GM19238 (cell line): ENCODE data around the gene RDH8.
A peak's percentile ranks its signal among the peaks of the same experiment; 100 is the strongest.

Source experiments
- DNase-seq: peaks from one replicate; pipeline ENCODE4 v3.0.0; 2011; ENCODE audit warnings: low spot score; ENCODE audit not compliant: insufficient read length

Gene RDH8

DNA sequence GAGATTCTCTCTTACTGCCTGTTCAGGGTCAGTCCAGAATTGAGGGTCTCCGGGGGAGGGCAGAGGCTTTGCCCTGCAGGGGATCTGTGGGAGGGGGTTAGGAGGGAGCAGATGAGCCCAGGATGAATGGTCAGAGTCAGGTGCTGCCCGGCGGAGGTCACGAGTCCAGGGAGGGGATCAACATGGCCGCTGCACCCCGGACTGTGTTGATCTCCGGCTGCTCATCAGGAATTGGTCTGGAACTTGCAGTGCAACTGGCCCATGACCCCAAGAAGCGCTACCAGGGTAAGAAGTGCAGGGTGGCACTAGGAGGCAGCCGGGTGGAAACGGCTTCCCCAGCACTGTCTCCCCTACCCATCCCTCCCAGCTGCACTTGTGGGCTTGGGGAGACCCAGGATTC lies at the start of gene RDH8:
RDH8 (plus strand) TSS at position 168 of the 400 bp plus-strand sequence; CDS start at position 183, 15 bp downstream.
- DNase-seq, result no peak

DNA sequence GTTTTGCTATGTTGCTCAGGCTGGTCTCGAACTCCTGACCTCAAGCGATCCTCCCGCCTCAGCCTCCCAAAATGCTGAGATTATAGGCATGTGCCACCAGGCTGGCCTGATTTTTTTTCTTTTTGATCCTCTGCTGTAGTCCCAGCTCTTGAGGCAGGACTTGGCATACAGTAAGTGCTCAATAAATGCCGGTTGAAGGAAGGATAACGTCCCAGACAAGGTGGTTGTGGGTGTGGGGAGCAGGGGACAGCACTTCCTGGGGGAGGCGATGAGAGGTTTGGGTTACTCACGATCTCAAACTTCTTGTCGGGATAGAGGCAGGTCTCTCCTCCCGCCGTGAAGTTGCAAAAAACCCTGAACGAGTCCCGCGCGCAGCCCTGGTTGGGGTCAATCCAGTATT lies 47.3 kb upstream of the RDH8 start:
- no peak for DNase-seq

DNA sequence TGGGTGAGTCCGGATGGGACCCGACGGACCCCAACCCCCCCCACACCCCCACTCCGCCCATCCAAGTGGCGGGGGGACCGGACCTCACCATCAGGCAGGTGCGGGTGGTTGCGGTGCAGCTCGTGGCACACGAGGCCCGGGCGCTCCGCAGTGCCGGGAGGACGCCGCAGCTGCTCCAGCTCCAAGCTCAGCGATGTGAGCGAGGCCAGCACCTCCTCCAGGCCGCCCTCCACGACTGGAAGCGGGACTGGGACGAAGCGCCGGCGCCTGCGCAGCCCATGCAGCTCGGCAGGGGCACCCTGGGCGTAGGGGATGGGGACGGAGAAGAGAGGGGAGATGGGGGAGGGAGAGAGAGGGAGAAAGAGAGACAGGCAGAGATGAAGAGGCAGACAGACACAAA lies 46.8 kb upstream of the RDH8 start:
- DNase-seq, result no peak

DNA sequence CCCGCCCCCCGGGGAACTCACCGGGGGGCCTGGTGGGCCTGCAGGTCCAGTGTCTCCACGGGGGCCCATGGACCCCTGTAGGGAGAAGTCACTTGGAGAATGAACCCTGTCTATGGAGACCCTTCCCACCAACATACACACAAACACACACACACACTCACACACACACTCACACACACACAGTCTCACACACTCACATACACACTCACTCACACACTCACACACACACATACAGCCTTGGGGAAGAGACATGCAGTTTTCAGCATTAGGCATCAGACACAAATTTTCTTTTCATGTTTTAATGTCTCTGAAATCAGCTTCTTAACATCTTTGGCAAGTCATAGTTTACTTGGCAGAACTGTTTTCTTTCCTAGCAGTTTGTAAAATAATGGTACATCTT lies 46.0 kb upstream of the RDH8 start:
- no peak for DNase-seq

DNA sequence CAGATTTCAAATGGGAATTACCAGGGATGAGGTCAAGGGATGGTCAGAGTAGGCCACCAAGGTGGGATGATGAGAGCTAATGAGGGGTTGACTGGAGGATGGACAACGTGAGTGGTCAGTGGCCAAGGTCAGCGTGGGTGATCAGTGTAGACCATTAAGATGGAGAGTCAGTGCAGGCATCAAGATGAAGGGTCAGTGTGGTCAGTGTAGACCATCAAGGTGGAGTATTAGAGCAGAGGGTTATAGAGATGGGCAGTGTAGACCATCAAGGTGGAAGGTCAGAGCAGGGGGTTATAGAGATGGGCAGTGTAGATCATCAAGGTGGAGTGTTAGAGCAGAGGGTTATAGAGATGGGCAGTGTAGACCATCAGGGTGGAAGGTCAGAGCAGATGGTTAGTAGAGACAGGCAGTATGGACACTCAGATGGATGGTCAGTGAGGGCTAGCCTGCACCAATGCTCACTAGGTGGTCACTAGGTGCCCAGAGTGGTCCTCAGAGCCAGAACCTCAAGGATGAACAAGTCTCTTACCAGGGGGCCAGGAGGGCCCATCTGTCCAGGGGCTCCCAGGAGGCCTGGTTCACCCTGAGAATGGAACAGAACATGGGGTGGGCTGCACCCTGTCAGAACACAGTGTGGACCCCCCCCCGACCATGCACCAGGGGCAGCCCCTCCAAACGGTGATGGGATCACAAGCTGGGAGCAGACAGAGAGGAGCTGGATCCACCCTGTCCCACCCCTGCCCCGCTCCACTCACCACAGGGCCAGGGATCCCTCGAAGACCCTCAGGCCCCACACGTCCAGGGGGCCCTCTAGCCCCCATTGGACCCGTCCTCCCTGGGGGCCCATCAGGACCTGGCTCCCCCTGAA lies 44.2 kb upstream of the RDH8 start:
- no peak for DNase-seq

DNA sequence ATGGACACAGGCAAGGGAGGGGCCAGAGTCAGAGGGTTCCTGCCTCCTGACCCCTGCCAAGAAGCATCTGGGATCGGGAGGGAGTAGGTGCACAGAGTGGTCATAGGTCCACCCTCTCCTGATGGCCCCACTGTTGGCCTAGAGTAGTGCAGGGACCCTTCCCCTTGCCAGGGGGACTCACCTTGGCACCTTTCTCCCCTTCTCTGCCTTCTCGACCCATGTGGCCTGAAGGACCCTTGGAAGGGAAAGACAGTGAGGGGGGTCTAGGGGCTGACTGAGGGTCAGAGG lies 43.7 kb upstream of the RDH8 start:
- DNase-seq, result no peak

DNA sequence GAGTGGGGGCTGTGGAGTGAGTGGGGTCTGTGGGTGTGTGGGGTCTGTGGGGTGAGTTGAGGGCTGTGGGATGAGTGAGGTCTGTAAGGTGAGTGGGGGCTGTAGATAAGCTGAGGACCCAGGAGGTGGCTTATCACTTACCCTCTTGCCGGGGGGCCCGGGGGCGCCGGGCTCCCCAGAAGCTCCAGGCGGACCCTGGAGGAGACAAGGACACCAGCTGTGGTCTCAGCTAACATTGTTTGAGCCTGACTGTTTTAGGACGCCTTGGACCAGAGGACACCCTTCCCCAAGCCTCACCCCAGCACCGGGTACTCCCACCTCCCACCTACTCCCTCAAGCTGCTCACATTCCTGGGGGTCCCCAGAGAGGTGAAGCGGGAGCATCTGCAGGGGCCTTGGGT lies 42.8 kb upstream of the RDH8 start:
- DNase-seq, result no peak

DNA sequence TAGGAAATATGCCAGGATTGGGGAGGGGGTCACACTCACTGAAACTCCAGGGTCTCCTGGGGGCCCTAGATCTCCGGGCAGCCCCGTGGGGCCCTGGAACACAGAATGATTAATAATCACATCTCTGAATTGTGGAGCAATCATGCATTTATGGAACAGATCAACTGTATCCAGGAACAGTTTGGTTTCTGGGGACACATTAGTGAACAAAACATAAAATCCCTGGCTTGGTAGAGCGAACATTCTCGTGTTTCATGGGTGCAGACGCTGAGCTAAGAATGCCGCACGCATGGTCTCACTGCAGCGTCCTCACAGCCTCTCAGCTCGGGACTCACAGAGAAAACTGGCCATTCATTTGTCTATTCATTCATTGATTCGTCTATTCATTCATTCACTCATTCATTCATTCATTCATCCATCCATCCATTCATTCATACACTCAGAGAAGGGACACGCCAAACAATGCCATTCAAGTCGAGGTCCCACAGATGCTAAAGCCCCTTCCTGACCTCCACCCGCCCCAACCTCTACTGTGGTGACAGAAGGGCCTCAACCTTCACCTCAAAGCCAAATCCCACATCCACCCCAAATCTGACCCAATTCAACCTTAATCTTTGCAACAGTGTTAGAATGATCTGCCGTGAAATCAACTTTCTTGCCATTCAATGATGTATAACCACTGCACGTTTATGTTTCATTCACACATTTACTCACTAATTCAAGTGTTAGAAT lies 42.0 kb upstream of the RDH8 start:
- no peak for DNase-seq

- DNase-seq, result no peak
Observed at GRCh38 chr19:9972103-9972502, 41.2 kb upstream of the RDH8 start.

- no peak for DNase-seq
Observed at GRCh38 chr19:9981406-9982260, 31.6 kb upstream of the RDH8 start.

DNA sequence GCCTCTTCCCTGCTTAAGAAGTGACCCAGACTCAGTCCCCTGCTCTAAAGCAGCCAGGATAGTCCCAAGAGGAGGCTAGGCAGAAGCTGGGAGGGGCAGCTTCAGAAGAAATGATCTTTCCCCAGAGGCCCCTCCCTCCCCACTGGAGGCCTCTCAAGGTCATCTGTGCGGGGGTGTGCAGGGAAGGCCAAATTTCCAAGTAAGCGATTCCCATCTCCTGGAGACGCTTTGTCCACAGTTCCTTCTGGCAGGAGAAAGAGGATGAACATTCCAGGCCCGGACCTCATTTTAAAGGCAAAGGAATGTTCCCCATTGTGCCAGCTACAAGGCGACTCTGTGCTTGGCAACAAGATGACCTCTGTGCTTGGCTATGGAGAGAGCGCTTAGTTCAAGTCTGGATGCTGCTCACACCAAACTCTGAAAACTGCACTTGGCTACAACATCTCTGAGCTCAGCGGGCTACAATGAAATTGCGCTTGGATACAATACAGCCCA lies 26.4 kb upstream of the RDH8 start:
- DNase-seq, result no peak

- no peak for DNase-seq
Observed at GRCh38 chr19:9989504-9989903, 23.8 kb upstream of the RDH8 start.

DNA sequence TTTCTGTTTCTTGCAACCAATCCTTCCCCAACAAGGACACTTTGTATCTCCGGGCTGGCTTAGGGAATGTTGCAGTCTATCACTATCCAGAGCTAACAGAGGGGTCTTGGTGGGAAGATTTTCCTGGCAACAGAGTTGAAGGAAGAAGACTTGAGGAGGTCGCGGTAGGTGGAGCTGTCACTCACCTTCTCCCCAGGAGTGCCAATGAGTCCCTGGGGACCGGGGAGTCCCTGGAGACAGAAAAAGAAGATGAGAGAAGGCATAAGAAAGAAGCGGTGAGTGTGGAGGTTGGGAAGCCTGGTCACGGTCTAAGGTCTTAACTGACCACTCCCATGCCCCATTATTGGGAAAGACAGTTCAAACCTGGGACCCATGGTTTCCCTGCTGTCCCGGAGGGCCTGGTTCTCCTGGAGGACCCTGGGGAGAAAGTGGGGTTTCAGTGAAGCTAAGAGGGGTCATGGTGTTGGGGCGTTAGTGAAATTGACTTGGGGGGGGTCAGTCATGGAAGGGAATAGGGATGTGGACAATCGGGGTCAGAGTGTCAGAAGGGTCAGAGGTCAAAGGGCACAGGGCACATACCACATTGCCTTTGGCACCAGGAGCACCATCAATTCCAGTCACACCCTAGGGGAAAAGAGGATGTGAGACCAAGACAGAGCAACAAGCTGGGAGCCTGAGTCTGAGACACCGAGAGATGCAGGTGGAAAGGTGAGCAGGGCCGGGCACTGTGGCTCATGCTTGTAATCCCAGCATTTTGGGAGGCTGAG lies 21.7 kb upstream of the RDH8 start:
- DNase-seq, result no peak

GRCh38 chr19:9995084-9995483 lies 18.2 kb upstream of the RDH8 start:
- no peak for DNase-seq

GRCh38 chr19:9995999-9996398 lies 17.3 kb upstream of the RDH8 start:
- DNase-seq, result no peak

DNA sequence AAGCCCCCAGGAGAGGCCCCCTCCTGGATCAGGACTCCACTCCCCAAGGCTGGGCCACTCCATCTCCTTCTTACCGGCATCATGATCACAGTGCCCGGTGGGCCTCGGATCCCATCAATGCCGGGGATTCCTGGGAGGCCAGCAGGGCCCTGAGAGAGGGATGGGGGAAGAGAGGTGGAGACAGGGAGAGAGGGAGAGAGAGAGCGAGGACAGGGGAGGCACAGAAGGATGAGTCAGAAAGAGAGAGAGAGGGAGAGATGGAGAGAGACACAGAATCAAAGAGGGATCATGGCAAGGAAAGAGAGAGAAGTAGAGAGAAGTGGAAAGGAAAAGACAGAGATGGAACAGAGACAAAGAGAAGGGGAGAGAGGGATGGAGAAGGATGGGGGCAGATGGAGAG lies 16.7 kb upstream of the RDH8 start:
- DNase-seq, result no peak

GRCh38 chr19:10000171-10000826 lies 13.0 kb upstream of the RDH8 start:
- DNase-seq, result peak; percentile 70

DNA sequence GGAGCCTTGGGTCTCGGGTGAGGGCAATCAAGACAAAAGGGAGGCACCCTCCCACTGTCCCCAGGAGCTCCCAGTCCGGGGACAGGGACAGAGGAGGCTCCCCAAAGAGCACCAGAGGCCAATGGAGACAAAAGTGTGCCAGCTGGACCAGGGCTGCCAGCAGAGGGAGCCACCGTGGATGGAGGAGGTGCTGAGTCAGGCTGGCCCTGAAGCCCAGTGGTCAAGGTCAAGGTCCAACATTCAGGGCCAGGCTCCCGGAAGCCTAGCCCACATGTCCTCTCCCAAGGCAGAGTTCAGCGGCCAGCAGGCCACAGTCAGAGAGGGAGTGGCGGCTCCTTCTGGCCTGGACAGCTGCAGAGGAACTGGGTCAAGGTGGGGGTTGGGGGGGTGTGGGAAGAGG lies 11.4 kb upstream of the RDH8 start:
- DNase-seq, result no peak

DNA sequence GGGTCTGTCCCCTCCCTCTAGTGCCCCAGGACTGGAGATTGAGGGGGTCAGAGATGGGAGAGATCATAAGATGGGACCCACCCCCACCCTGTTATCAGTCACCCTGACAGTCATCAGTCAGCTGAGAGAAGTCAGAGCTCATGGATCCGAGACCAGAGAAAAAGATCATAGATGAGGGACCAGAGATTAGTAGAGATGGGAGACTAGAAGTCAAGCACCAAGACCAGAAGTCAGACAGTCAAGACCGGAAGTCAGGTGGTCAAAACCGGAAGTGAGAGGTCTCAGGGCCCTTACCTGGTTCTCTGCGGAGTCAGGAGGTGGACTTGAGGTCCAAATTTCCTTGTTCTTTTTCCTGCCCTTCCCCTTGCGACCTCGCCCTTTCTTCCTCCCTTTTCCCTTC lies 10.0 kb upstream of the RDH8 start:
- DNase-seq, result no peak

GRCh38 chr19:10004617-10005016 lies 8.7 kb upstream of the RDH8 start:
- DNase-seq, result no peak
